ENCODE measurements around the gene GMPPA. TPM values are rescaled to one million over a fixed set of nuclear protein-coding genes. Genes with fewer than 3 reads are reported as not detected.

Gene GMPPA
- total and polyA plus RNA-seq, 3 donors from 2014 or later, result 19.6 to 28.3 (median 24.6) TPM

- Histone ChIP-seq H3K4me1 (peaks cover 22% of the 10 kb centered on the region), H3K9me3 (no peaks in the 10 kb centered on the region), H3K36me3 (ENCODE audit: low read depth, missing control alignments) (no peaks in the 10 kb centered on the region), H3K4me3 (no peak overlapping the region), H3K27ac (no peak overlapping the region), H3K27me3 (no peaks in the 10 kb centered on the region)
- 67 to 75% methylated on average over 2 to 3 of the region's 3 CpGs for WGBS, 2 donors
- DNase-seq, result no peak
- intact Hi-C loops (cut with DNase I; ENCODE audit: low total_unique reads), result no loop called here
- no peak for TF ChIP-seq POLR2A (IDR thresholded peaks at IDR 0.05)
- TF ChIP-seq CTCF (IDR thresholded peaks at IDR 0.05), result no peak
These were observed 46.7 kb downstream of the GMPPA start for GRCh38 chr2:219545295-219545942.

- no peaks in the 10 kb centered on the region for H3K27me3 ChIP-seq
- peaks cover 22% of the 10 kb centered on the region for H3K4me1 ChIP-seq
- intact Hi-C loops (cut with DNase I; ENCODE audit: low total_unique reads), result no loop called here
- no peaks in the 10 kb centered on the region for H3K9me3 ChIP-seq
- H3K4me3 ChIP-seq, result no peak overlapping the region
- no peak for DNase-seq
- TF ChIP-seq POLR2A (IDR thresholded peaks at IDR 0.05) (no peak), CTCF (IDR thresholded peaks at IDR 0.05) (no peak)
- H3K36me3 ChIP-seq (ENCODE audit: low read depth, missing control alignments), result no peaks in the 10 kb centered on the region
- no peak overlapping the region for H3K27ac ChIP-seq
- 65 to 74% methylated on average over 3 to 4 of the region's 4 CpGs for WGBS, 2 donors
These were observed 47.3 kb downstream of the GMPPA start for GRCh38 chr2:219545943-219546352.

GRCh38 chr2:219547621-219548020 lies 48.9 kb downstream of the GMPPA start:
- no peaks in the 10 kb centered on the region for H3K27me3 ChIP-seq
- 94 to 96% methylated on average over 10 to 26 of the region's 26 CpGs for WGBS, 2 donors
- no peak for TF ChIP-seq POLR2A (IDR thresholded peaks at IDR 0.05)
- TF ChIP-seq CTCF (IDR thresholded peaks at IDR 0.05), result no peak

GRCh38 chr2:219548990-219549389 lies 50.3 kb downstream of the GMPPA start:
- no peak overlapping the region for H3K27ac ChIP-seq
- no peak for DNase-seq
- H3K36me3 ChIP-seq (ENCODE audit: low read depth, missing control alignments), result no peaks in the 10 kb centered on the region
- WGBS, 2 donors, result 93% methylated on average over 13 to 18 of the region's 18 CpGs
- no peak overlapping the region for H3K4me3 ChIP-seq
- intact Hi-C loops (cut with DNase I; ENCODE audit: low total_unique reads), result no loop called here
- peaks cover 16% of the 10 kb centered on the region for H3K4me1 ChIP-seq
- H3K27me3 ChIP-seq, result no peaks in the 10 kb centered on the region
- TF ChIP-seq CTCF (IDR thresholded peaks at IDR 0.05) (no peak), POLR2A (IDR thresholded peaks at IDR 0.05) (no peak)
- no peaks in the 10 kb centered on the region for H3K9me3 ChIP-seq

More at GRCh38 chr2:219547621-219548020, 48.9 kb downstream of the GMPPA start:
- Histone ChIP-seq H3K4me1 (peaks cover 11% of the 10 kb centered on the region), H3K9me3 (no peaks in the 10 kb centered on the region), H3K4me3 (no peak overlapping the region), H3K27ac (no peak overlapping the region), H3K36me3 (ENCODE audit: low read depth, missing control alignments) (no peaks in the 10 kb centered on the region)
- intact Hi-C loops (cut with DNase I; ENCODE audit: low total_unique reads), result no loop called here
- DNase-seq, result no peak

GRCh38 chr2:219549619-219550018 lies 50.9 kb downstream of the GMPPA start:
- no peak overlapping the region for H3K4me3 ChIP-seq
- 88 to 100% methylated on average over 1 to 9 of the region's 9 CpGs for WGBS, 2 donors
- no peak overlapping the region for H3K27ac ChIP-seq
- intact Hi-C loops (cut with DNase I; ENCODE audit: low total_unique reads), result no loop called here
- no peaks in the 10 kb centered on the region for H3K36me3 ChIP-seq (ENCODE audit: low read depth, missing control alignments)
- DNase-seq, result no peak
- TF ChIP-seq CTCF (IDR thresholded peaks at IDR 0.05) (no peak), POLR2A (IDR thresholded peaks at IDR 0.05) (no peak)
- peaks cover 10% of the 10 kb centered on the region for H3K4me1 ChIP-seq
- H3K9me3 ChIP-seq, result no peaks in the 10 kb centered on the region
- no peaks in the 10 kb centered on the region for H3K27me3 ChIP-seq
